ENCODE data around the gene AP2B1. TPM values are rescaled to one million over a fixed set of nuclear protein-coding genes. Genes with fewer than 3 reads are reported as not detected.
"Not testable (repeated sequence)": the region's sequence is repeated elsewhere in the genome, so short reads cannot be mapped to it uniquely, and the experiment has no call there.

The AP2B1 gene
- total RNA-seq, 1 experiment from 2014 or later = 61.4 TPM

- in situ Hi-C loops (cut with HindIII; ENCODE audit: low pct_unique_long_range_greater_than_20kb, low sequenced_read_pairs) = no loop called here
- no peak for DNase-seq (ENCODE audit: low read depth, low spot score)
These were observed 161.3 kb downstream of the AP2B1 start for GRCh38 chr17:35748341-35748841.

- no peak for DNase-seq (ENCODE audit: low read depth, low spot score)
- in situ Hi-C loops (cut with HindIII; ENCODE audit: low pct_unique_long_range_greater_than_20kb, low sequenced_read_pairs) = no loop called here
These were observed 161.9 kb downstream of the AP2B1 start for GRCh38 chr17:35748979-35749378.

GRCh38 chr17:35749560-35750412 is 162.7 kb downstream of the AP2B1 start:
- no peak for DNase-seq (ENCODE audit: low read depth, low spot score)
- in situ Hi-C loops (cut with HindIII; ENCODE audit: low pct_unique_long_range_greater_than_20kb, low sequenced_read_pairs) = no loop called here

- no peak for DNase-seq (ENCODE audit: low read depth, low spot score)
- in situ Hi-C loops (cut with HindIII; ENCODE audit: low pct_unique_long_range_greater_than_20kb, low sequenced_read_pairs) = no loop called here
These were observed 163.6 kb downstream of the AP2B1 start for GRCh38 chr17:35750526-35751395.

- in situ Hi-C loops (cut with HindIII; ENCODE audit: low pct_unique_long_range_greater_than_20kb, low sequenced_read_pairs); DNase-seq (ENCODE audit: low read depth, low spot score): not testable (repeated sequence)
These were observed 164.4 kb downstream of the AP2B1 start for GRCh38 chr17:35751541-35751940.

- DNase-seq (ENCODE audit: low read depth, low spot score) = no peak
- in situ Hi-C loops (cut with HindIII; ENCODE audit: low pct_unique_long_range_greater_than_20kb, low sequenced_read_pairs) = no loop called here
These were observed 165.3 kb downstream of the AP2B1 start for GRCh38 chr17:35752471-35752870.

- DNase-seq (ENCODE audit: low read depth, low spot score) = no peak
- in situ Hi-C loops (cut with HindIII; ENCODE audit: low pct_unique_long_range_greater_than_20kb, low sequenced_read_pairs) = no loop called here
These were observed 166.0 kb downstream of the AP2B1 start, which contains the start of gene GAS2L2 for GRCh38 chr17:35752945-35753764. Gene GAS2L2, minus strand, starts transcription at chr17:35753239. Its CDS starts 389 bp downstream, at chr17:35752850.

- DNase-seq (ENCODE audit: low read depth, low spot score) = no peak
- in situ Hi-C loops (cut with HindIII; ENCODE audit: low pct_unique_long_range_greater_than_20kb, low sequenced_read_pairs) = no loop called here
These were observed 170.1 kb downstream of the AP2B1 start for GRCh38 chr17:35757243-35757642.

GRCh38 chr17:35760587-35760986 is 173.5 kb downstream of the AP2B1 start, which contains the start of gene C17orf50:
Gene C17orf50, plus strand, starts transcription at chr17:35760887. Its CDS starts 55 bp downstream, at chr17:35760942.
- in situ Hi-C loops (cut with HindIII; ENCODE audit: low pct_unique_long_range_greater_than_20kb, low sequenced_read_pairs) = no loop called here
- no peak for DNase-seq (ENCODE audit: low read depth, low spot score)

- in situ Hi-C loops (cut with HindIII; ENCODE audit: low pct_unique_long_range_greater_than_20kb, low sequenced_read_pairs) = no loop called here
- DNase-seq (ENCODE audit: low read depth, low spot score) = no peak
These were observed 174.5 kb downstream of the AP2B1 start for GRCh38 chr17:35761601-35762000.

- in situ Hi-C loops (cut with HindIII; ENCODE audit: low pct_unique_long_range_greater_than_20kb, low sequenced_read_pairs) = no loop called here
- DNase-seq (ENCODE audit: low read depth, low spot score) = no peak
These were observed 176.6 kb downstream of the AP2B1 start for GRCh38 chr17:35763767-35764122.

GRCh38 chr17:35764123-35764991 is 177.2 kb downstream of the AP2B1 start:
- peak; percentile 88 for DNase-seq (ENCODE audit: low read depth, low spot score)
- in situ Hi-C loops (cut with HindIII; ENCODE audit: low pct_unique_long_range_greater_than_20kb, low sequenced_read_pairs) = no loop called here

- in situ Hi-C loops (cut with HindIII; ENCODE audit: low pct_unique_long_range_greater_than_20kb, low sequenced_read_pairs) = no loop called here
These were observed 178.1 kb downstream of the AP2B1 start for GRCh38 chr17:35765086-35765710.

GRCh38 chr17:35765756-35766488 is 178.8 kb downstream of the AP2B1 start:
- in situ Hi-C loops (cut with HindIII; ENCODE audit: low pct_unique_long_range_greater_than_20kb, low sequenced_read_pairs) = no loop called here
- DNase-seq (ENCODE audit: low read depth, low spot score) = no peak

More at GRCh38 chr17:35765086-35765710, 178.1 kb downstream of the AP2B1 start:
- no peak for DNase-seq (ENCODE audit: low read depth, low spot score)

GRCh38 chr17:35766489-35766877 is 179.4 kb downstream of the AP2B1 start:
- DNase-seq (ENCODE audit: low read depth, low spot score) = no peak
- in situ Hi-C loops (cut with HindIII; ENCODE audit: low pct_unique_long_range_greater_than_20kb, low sequenced_read_pairs) = no loop called here

Measured in SK-MEL-5 (cell line).